AG10803 (cell line): ENCODE data around the gene SPATA3.

Source experiments
- DNase-seq: peaks from one replicate; pipeline ENCODE4 v3.0.0; 2010; ENCODE audit warnings: low read depth
- H3K4me3 ChIP-seq: 2 replicates; pipeline ENCODE4 v1.5.1; 2011; ENCODE audit warnings: mild to moderate bottlenecking, low read length, control low read depth
- TF ChIP-seq, protein P1 (sequence below): conservative IDR thresholded peaks from 2 replicates; pipeline ENCODE4 v1.5.1; 2011; ENCODE audit warnings: mild to moderate bottlenecking, low read length, control low read depth, inconsistent platforms

The SPATA3 gene

DNA sequence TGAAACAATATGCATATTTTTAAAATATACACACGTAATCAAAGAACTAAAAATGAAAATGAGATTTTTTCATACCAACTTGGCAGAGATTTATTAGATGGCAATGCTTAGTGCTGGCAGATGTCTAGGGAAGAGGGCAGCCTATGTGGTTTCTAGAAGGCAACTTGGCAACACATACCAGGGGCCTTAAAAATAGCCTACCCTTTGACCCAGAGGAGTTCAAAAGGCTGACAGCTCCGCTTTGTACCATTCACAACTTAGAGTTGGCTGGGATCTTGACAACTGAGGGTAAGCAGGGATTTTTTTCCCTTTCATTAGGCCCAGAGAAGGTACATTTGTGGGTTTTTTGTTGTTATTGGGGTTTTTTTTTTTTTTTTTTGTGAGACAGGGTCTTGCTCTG, 44.5 kb upstream of the SPATA3 start:
- TF ChIP-seq, protein P1, sequence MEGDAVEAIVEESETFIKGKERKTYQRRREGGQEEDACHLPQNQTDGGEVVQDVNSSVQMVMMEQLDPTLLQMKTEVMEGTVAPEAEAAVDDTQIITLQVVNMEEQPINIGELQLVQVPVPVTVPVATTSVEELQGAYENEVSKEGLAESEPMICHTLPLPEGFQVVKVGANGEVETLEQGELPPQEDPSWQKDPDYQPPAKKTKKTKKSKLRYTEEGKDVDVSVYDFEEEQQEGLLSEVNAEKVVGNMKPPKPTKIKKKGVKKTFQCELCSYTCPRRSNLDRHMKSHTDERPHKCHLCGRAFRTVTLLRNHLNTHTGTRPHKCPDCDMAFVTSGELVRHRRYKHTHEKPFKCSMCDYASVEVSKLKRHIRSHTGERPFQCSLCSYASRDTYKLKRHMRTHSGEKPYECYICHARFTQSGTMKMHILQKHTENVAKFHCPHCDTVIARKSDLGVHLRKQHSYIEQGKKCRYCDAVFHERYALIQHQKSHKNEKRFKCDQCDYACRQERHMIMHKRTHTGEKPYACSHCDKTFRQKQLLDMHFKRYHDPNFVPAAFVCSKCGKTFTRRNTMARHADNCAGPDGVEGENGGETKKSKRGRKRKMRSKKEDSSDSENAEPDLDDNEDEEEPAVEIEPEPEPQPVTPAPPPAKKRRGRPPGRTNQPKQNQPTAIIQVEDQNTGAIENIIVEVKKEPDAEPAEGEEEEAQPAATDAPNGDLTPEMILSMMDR, result no peak
- DNase-seq, result no peak
- H3K4me3 ChIP-seq, result no peak overlapping the region

DNA sequence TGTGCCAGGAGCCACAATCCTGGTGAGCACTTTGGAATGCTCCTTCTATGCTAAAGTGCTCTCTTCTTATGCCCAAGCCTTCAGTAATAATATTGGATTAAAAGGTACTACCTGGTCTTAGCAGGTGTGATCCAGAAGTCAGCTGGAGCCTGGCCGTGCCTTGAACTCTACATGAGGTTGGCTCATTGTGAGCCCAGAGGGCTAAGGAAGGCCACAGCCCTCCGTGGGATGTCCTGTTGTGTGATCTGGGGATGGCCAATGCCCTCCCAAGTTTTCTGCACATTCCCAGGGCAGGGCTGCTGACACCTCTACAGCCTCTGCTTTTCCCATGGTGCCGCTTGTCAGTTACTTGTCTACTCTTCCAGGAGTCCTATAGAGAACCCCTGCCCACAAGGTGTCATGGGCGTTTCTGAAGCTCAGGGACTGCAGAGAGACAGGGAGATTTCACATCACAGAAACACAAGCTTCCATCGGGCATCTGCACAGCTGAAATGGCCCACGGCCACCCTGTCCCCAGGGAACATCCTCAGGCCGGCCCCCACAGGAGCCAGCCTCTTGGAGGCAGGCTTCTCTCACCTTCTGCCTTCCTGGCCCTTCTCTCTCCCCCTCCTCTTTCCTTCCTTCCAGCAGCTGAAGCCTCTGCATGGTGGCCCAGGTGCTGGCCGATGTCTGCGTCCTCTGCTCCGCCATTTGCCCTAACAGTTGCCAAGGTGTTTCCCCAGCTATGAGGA, 43.5 kb upstream of the SPATA3 start:
- H3K4me3 ChIP-seq, result no peak overlapping the region
- no peak for DNase-seq
- TF ChIP-seq, protein P1, result no peak

DNA sequence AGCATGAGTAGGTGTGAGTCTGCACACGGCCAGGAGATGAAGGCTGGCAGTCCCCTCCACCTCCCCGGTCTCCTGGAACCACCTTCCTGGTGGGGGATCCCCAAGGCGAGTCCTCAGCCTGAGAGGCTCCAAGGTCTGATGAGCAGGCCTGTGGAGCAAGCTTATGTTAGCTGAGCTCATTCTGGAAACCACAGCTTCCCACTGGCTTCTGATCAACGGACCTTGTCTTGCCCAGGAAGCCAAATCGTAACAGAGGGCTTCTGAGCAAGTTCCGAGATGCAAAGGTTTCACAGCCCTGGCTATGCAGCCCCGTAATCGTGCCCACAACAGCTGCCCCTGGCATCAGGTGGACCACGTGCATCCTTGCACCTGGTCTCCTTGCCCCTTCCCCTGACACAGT, 42.1 kb upstream of the SPATA3 start:
- TF ChIP-seq, protein P1, result no peak
- no peak for DNase-seq
- no peak overlapping the region for H3K4me3 ChIP-seq

- no peak for DNase-seq
- no peak overlapping the region for H3K4me3 ChIP-seq
- TF ChIP-seq, protein P1, result no peak
Measured at GRCh38 chr2:230954746-230955145, 41.2 kb upstream of the SPATA3 start.

- no peak for DNase-seq
- TF ChIP-seq, protein P1, result no peak
- H3K4me3 ChIP-seq, result no peak overlapping the region
Measured at GRCh38 chr2:230955163-230955737, 40.7 kb upstream of the SPATA3 start.

DNA sequence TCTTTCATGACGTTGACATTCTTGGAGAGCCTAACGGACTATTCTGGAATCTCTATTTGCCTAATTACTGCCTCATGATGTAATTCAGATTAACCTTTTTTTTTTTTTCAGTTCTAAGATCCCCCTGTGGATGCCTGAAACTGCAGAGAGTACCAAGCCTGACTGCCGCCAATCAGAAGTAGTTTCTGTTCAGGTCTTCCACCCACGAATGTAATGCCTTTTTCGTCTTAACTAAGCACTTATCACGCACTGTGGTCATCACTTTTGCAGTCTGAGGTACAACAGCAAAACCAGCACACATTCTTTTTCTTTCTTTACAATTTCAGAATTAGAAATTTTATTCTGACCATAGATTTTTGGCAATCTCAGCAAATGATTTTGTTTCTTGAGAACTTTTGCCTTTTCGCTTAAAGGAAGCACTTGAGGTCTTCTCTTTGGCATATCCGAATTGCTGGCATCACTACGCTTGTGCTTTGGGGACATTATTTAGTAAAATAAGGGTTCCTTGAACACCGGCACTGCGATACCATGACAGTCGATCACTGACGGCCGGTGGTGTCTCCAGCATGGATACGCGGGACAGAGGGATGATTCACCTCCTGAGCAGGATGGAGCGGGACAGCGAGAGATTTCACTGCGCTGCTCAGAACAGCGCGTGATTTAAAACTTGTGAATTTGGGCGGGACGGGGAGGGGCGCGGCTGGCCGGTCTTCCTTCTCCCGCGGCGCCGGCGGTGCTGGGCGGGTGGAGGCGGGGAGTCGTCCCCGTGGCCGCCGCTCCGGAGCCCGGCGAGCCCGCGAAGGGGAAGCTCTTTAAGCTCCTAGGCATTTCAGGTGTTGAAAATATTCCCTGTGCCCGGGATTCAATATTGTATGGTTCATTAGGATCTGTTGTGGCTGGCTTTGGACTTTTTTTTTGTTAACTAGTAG, 38.8 kb upstream of the SPATA3 start:
- H3K4me3 ChIP-seq, result peak overlapping the region; percentile 45
- TF ChIP-seq, protein P1, result no peak
- peak; percentile 34 for DNase-seq
